PC-3 (cell line): ENCODE data around the gene KCND3. TPM values are rescaled to one million over a fixed set of nuclear protein-coding genes. Genes with fewer than 3 reads are reported as not detected.

ENCODE experiments used
- ATAC-seq: fragments of 200-7000 bp; cut with Tn5 transposase; 2 replicates; pipeline ENCODE4 v1.9.1; 2020; ENCODE audit warnings: mild to moderate bottlenecking, moderate library complexity
- BruUV-seq: library from RNA; stranded (reverse); fragments of 400-500 nt; replicated peaks from 2 replicates; lab custom pipeline; 2021; lab: Mats Ljungman, UMichigan
- CTCF ChIA-PET: fragments of 300-600 bp; sonication (Branson Sonifier 250); formaldehyde crosslinking; loops from one replicate; lab custom pipeline; 2022; ENCODE audit warnings: antibody characterized with exemption; lab: Charles Lee
- POLR2A ChIA-PET: fragments of 300-600 bp; sonication (Branson Sonifier 250); formaldehyde crosslinking; loops from one replicate; lab custom pipeline; 2022; ENCODE audit warnings: antibody characterized with exemption; ENCODE audit not compliant: unreplicated experiment; lab: Charles Lee
- DNase-seq: peaks from one replicate; pipeline ENCODE4 v3.0.0-alpha.2; 2015
- H2AFZ ChIP-seq: fragments of 300-600 bp; sonication (generic); 2 replicates; pipeline ENCODE4 v1.6.0; 2016; ENCODE audit warnings: antibody characterized with exemption, low read length
- H3F3A ChIP-seq: fragments of 300-600 bp; sonication (generic); one replicate; pipeline ENCODE4 v1.6.0; 2017; ENCODE audit warnings: antibody characterized with exemption, low read length, control low read depth, mild to moderate bottlenecking; ENCODE audit not compliant: unreplicated experiment
- H3K27ac ChIP-seq: fragments of 300-600 bp; sonication (generic); 2 replicates; pipeline ENCODE4 v1.5.1; 2016; ENCODE audit warnings: mild to moderate bottlenecking, low read length
- H3K27me3 ChIP-seq: fragments of 300-600 bp; sonication (generic); 2 replicates; pipeline ENCODE4 v1.6.1; 2016; ENCODE audit warnings: low read length, mixed read lengths
- H3K36me3 ChIP-seq: fragments of 300-600 bp; sonication (generic); 2 replicates; pipeline ENCODE4 v1.6.1; 2016; ENCODE audit warnings: low read depth, mixed run types, low read length, mixed read lengths
- H3K4me1 ChIP-seq: fragments of 300-600 bp; sonication (generic); 2 replicates; pipeline ENCODE4 v1.5.1; 2016; ENCODE audit warnings: low read length; ENCODE audit not compliant: insufficient read depth
- H3K4me2 ChIP-seq: fragments of 300-600 bp; sonication (generic); 2 replicates; pipeline ENCODE4 v1.6.0; 2016; ENCODE audit warnings: low read length
- H3K4me3 ChIP-seq: fragments of 300-600 bp; sonication (generic); 2 replicates; pipeline ENCODE4 v1.5.1; 2016; ENCODE audit warnings: mild to moderate bottlenecking, low read length, mixed read lengths
- H3K79me2 ChIP-seq: fragments of 300-600 bp; sonication (generic); 2 replicates; pipeline ENCODE4 v1.6.1; 2017; ENCODE audit warnings: low read length, mixed read lengths
- H3K9ac ChIP-seq: fragments of 300-600 bp; sonication (generic); 2 replicates; pipeline ENCODE4 v1.6.0; 2016; ENCODE audit warnings: mild to moderate bottlenecking, low read length
- H3K9me2 ChIP-seq: fragments of 300-600 bp; sonication (generic); replicated peaks from 2 replicates; pipeline ENCODE4 v1.6.1; 2016; ENCODE audit warnings: mixed run types, low read length, mixed read lengths
- H3K9me3 ChIP-seq: fragments of 300-600 bp; sonication (generic); 2 replicates; pipeline ENCODE4 v1.6.1; 2016; ENCODE audit warnings: low read length, mixed read lengths
- H4K20me1 ChIP-seq: fragments of 300-600 bp; sonication (generic); 2 replicates; pipeline ENCODE4 v1.6.1; 2016; ENCODE audit warnings: low read length, mixed read lengths
- CTCF ChIP-seq: fragments of 300-600 bp; sonication (generic); conservative IDR thresholded peaks from 2 replicates; pipeline ENCODE4 v1.5.1; 2017; ENCODE audit warnings: antibody characterized with exemption, low read depth, mild to moderate bottlenecking, low read length
- EZH2 ChIP-seq: fragments of 300-600 bp; sonication (generic); IDR thresholded peaks from one replicate; pipeline ENCODE4 v1.6.1; 2017; ENCODE audit warnings: antibody characterized with exemption, mild to moderate bottlenecking, low read length; ENCODE audit not compliant: unreplicated experiment
- EZH2phosphoT487 ChIP-seq: fragments of 300-600 bp; sonication (generic); IDR thresholded peaks from 2 replicates; pipeline ENCODE4 v1.6.1; 2018; ENCODE audit warnings: mild to moderate bottlenecking, antibody characterized with exemption, low read length, borderline replicate concordance
- intact Hi-C: fragments of 100-400 bp; cut with micrococcal nuclease; formaldehyde crosslinking; loops from 2 replicates; pipeline ENCODE4 v1.9.0; 2023
- total RNA-seq: library from RNA; depleted of rRNA; stranded (reverse); fragments of >200 nt; gene quantifications from 2 replicates; pipeline ENCODE4 v1.2.3, GENCODE V29; 2014

Gene KCND3
- total RNA-seq, 1 experiment from 2014 or later = not detected

- no peak overlapping the region for H3K4me2 ChIP-seq
- no peak for TF ChIP-seq EZH2
- no peak for TF ChIP-seq CTCF
- no peak for TF ChIP-seq EZH2phosphoT487
- ChIA-PET POLR2A (interaction anchor here (0.6 kb wide), 1 partner anchor 35 kb away, joined by 3 read pairs; no protein-coding TSS in a partner anchor), CTCF (no interaction called here)
- DNase-seq (no peak), ATAC-seq (no peak)
- intact Hi-C loops = no loop called here
- H3F3A ChIP-seq = no peaks in the 10 kb centered on the region
- peaks cover 32% of the 10 kb centered on the region for H3K27me3 ChIP-seq
- H4K20me1 ChIP-seq = no peaks in the 10 kb centered on the region
- no peaks in the 10 kb centered on the region for H3K9me3 ChIP-seq
- no peak overlapping the region for H3K9ac ChIP-seq
- no peak overlapping the region for H2AFZ ChIP-seq
- no peak overlapping the region for H3K4me3 ChIP-seq
- no peak overlapping the region for H3K27ac ChIP-seq
- no peaks in the 10 kb centered on the region for H3K9me2 ChIP-seq
- no peaks in the 10 kb centered on the region for H3K36me3 ChIP-seq
- H3K79me2 ChIP-seq = no peaks in the 10 kb centered on the region
- H3K4me1 ChIP-seq = no peaks in the 10 kb centered on the region
- BruUV-seq = no TSS peak
Observed at GRCh38 chr1:111909030-111909429, 80.4 kb downstream of the KCND3 start.

- Histone ChIP-seq H3F3A (no peaks in the 10 kb centered on the region), H3K27ac (no peak overlapping the region), H3K4me3 (no peak overlapping the region), H2AFZ (no peak overlapping the region), H3K9ac (no peak overlapping the region), H3K79me2 (no peaks in the 10 kb centered on the region), H3K9me2 (no peaks in the 10 kb centered on the region), H3K4me1 (no peaks in the 10 kb centered on the region), H3K36me3 (no peaks in the 10 kb centered on the region), H3K4me2 (no peak overlapping the region), H3K9me3 (no peaks in the 10 kb centered on the region), H4K20me1 (no peaks in the 10 kb centered on the region), H3K27me3 (peaks cover 36% of the 10 kb centered on the region)
- TF ChIP-seq EZH2phosphoT487 (no peak), EZH2 (no peak), CTCF (no peak)
- CTCF ChIA-PET = no interaction called here
- intact Hi-C loops = no loop called here
- BruUV-seq = no TSS peak
- DNase-seq (no peak), ATAC-seq (no peak)
- POLR2A ChIA-PET = no interaction called here
Observed at GRCh38 chr1:111908011-111908621, 81.4 kb downstream of the KCND3 start.

- Histone ChIP-seq H3K4me2 (no peak overlapping the region), H3K27me3 (peaks cover 40% of the 10 kb centered on the region), H3K4me1 (no peaks in the 10 kb centered on the region), H3K9ac (no peak overlapping the region), H3K27ac (no peak overlapping the region), H4K20me1 (no peaks in the 10 kb centered on the region), H2AFZ (no peak overlapping the region), H3K9me2 (no peaks in the 10 kb centered on the region), H3F3A (no peaks in the 10 kb centered on the region), H3K9me3 (no peaks in the 10 kb centered on the region), H3K4me3 (no peak overlapping the region), H3K36me3 (no peaks in the 10 kb centered on the region), H3K79me2 (no peaks in the 10 kb centered on the region)
- TF ChIP-seq EZH2 (no peak), EZH2phosphoT487 (no peak), CTCF (no peak)
- intact Hi-C loops = no loop called here
- BruUV-seq = no TSS peak
- CTCF ChIA-PET = no interaction called here
- POLR2A ChIA-PET = no interaction called here
- ATAC-seq (no peak), DNase-seq (no peak)
Observed at GRCh38 chr1:111907321-111907720, 82.1 kb downstream of the KCND3 start.
